ENCODE data around the gene TSHZ2.
"Not testable (repeated sequence)": the region's sequence is repeated elsewhere in the genome, so short reads cannot be mapped to it uniquely, and the experiment has no call there.

The TSHZ2 gene

DNA sequence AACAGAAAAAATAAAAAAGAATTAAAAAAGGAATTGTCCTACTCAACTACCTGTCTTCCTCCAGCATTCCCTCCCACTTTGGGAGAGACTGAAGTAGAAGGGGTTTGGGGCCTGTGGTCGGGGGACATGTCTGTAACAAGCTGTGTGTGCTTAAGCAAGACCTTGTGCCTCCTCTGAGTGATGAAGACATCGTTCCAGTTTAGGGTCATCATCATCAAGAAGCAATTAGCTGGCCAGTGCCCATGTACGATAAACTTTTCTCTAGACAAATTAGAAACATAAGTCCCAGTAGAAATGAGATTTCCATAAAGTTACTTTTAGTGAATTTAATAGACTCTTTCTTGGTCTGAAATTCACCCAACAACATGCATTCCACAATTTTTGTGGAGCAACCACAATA is 348.5 kb downstream of the TSHZ2 start:
- 92% methylated on average over 2 of the region's 3 CpGs for WGBS
- H3K4me2 ChIP-seq (ENCODE audit: low read length, poor library complexity, severe bottlenecking) = no peak overlapping the region
- H4K91ac ChIP-seq (ENCODE audit: low read length) = no peak overlapping the region
- H3K18ac ChIP-seq (ENCODE audit: low read depth in 1 of 2, low read length in 2 of 2) = no peak overlapping the region
- H3K4ac ChIP-seq (ENCODE audit: low read depth in 1 of 2, low read length in 2 of 2) = no peak overlapping the region
- no peaks in the 10 kb centered on the region for H3K9me3 ChIP-seq (ENCODE audit: control insufficient read depth, low read length)
- no peaks in the 10 kb centered on the region for H3K36me3 ChIP-seq (ENCODE audit: control insufficient read depth in 1 of 2, insufficient read depth in 2 of 2, low read depth in 1 of 2, low read length in 2 of 2)
- no peak overlapping the region for H3K9ac ChIP-seq (ENCODE audit: low read length)
- H3K79me1 ChIP-seq (replicated peaks; ENCODE audit: low read length, poor library complexity, severe bottlenecking) = no peaks in the 10 kb centered on the region
- no peak overlapping the region for H2BK120ac ChIP-seq (ENCODE audit: low read depth, low read length)
- H2AK5ac ChIP-seq (ENCODE audit: low read length, severe bottlenecking) = no peak overlapping the region
- no peak overlapping the region for H2BK12ac ChIP-seq (ENCODE audit: low read length in 2 of 2)
- H3K4me1 ChIP-seq (ENCODE audit: control insufficient read depth, insufficient read depth, low read depth, low read length) = no peaks in the 10 kb centered on the region
- DNase-seq = no peak
- H2BK15ac ChIP-seq (ENCODE audit: low read depth, poor library complexity, severe bottlenecking) = no peak overlapping the region
- no peak overlapping the region for H2AFZ ChIP-seq (ENCODE audit: low read depth, low read length)
- H3K27ac ChIP-seq (ENCODE audit: low read length, poor library complexity, severe bottlenecking) = no peak overlapping the region
- H3K23ac ChIP-seq (ENCODE audit: low read length in 2 of 2) = no peak overlapping the region
- no peak overlapping the region for H3K4me3 ChIP-seq (ENCODE audit: insufficient read depth in 1 of 2, low read depth in 1 of 2, low read length in 2 of 2)
- H2BK5ac ChIP-seq (ENCODE audit: low read depth, low read length, poor library complexity, severe bottlenecking) = no peak overlapping the region
- no peaks in the 10 kb centered on the region for H3K27me3 ChIP-seq (ENCODE audit: control insufficient read depth in 1 of 2, insufficient read depth in 1 of 2, low read length in 2 of 2)
- H3K14ac ChIP-seq (ENCODE audit: low read length in 2 of 2) = no peak overlapping the region
- H4K8ac ChIP-seq (ENCODE audit: low read length) = no peak overlapping the region

DNA sequence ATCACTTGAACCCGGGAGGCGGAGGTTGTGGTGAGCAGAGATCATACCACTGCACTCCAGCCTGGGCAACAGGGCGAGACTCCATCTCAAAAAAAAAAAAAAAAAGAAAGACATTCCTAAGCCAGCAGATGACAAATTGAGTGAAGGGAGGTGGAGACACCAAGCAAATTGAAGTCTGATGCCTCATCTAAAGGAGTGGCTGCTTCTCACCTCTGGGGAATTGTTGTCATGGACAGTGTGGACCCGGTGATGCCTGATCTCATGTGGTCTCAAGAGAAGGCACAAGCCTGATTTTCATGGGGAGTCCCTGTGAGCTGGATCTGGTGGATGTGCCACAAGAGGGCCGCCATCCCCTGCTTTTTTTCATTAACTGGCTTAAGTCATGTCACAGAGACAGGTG is 349.4 kb downstream of the TSHZ2 start:
- Histone ChIP-seq H2BK12ac (ENCODE audit: low read length in 2 of 2) (no peak overlapping the region), H3K14ac (ENCODE audit: low read length in 2 of 2) (no peak overlapping the region), H3K27me3 (ENCODE audit: control insufficient read depth in 1 of 2, insufficient read depth in 1 of 2, low read length in 2 of 2) (no peaks in the 10 kb centered on the region), H3K18ac (ENCODE audit: low read depth in 1 of 2, low read length in 2 of 2) (no peak overlapping the region), H2AK5ac (ENCODE audit: low read length, severe bottlenecking) (no peak overlapping the region), H3K36me3 (ENCODE audit: control insufficient read depth in 1 of 2, insufficient read depth in 2 of 2, low read depth in 1 of 2, low read length in 2 of 2) (no peaks in the 10 kb centered on the region), H2BK15ac (ENCODE audit: low read depth, poor library complexity, severe bottlenecking) (no peak overlapping the region), H3K4me2 (ENCODE audit: low read length, poor library complexity, severe bottlenecking) (no peak overlapping the region), H4K91ac (ENCODE audit: low read length) (no peak overlapping the region), H4K8ac (ENCODE audit: low read length) (no peak overlapping the region), H2AFZ (ENCODE audit: low read depth, low read length) (no peak overlapping the region), H3K4me1 (ENCODE audit: control insufficient read depth, insufficient read depth, low read depth, low read length) (no peaks in the 10 kb centered on the region), H3K4me3 (ENCODE audit: insufficient read depth in 1 of 2, low read depth in 1 of 2, low read length in 2 of 2) (no peak overlapping the region), H3K4ac (ENCODE audit: low read depth in 1 of 2, low read length in 2 of 2) (no peak overlapping the region), H3K9ac (ENCODE audit: low read length) (no peak overlapping the region), H3K27ac (ENCODE audit: low read length, poor library complexity, severe bottlenecking) (no peak overlapping the region), H3K23ac (ENCODE audit: low read length in 2 of 2) (no peak overlapping the region), H2BK120ac (ENCODE audit: low read depth, low read length) (no peak overlapping the region), H3K9me3 (ENCODE audit: control insufficient read depth, low read length) (no peaks in the 10 kb centered on the region), H3K79me1 (replicated peaks; ENCODE audit: low read length, poor library complexity, severe bottlenecking) (no peaks in the 10 kb centered on the region), H2BK5ac (ENCODE audit: low read depth, low read length, poor library complexity, severe bottlenecking) (no peak overlapping the region)
- no peak for DNase-seq
- 94% methylated on average over 2 of the region's 5 CpGs for WGBS

DNA sequence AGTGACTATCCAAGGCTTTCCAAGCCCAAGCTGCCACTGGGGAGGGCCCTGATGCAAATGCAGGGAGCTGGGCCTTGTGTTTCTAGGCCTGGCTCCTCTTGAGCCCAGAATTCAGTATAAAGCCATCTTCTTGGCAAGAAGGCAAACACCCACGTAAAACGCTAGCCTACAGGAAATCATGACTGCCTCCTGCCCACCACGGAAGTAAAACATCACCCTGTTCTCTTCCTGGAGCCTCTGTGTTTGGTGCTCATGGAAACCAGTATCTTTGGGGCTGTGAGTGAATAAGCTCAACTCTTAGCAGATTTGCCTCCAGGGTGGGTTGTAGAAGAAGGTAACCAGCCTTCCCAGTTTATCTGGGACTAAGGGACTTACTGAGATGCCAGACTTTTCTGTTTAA is 350.5 kb downstream of the TSHZ2 start:
- Histone ChIP-seq H3K36me3 (ENCODE audit: control insufficient read depth in 1 of 2, insufficient read depth in 2 of 2, low read depth in 1 of 2, low read length in 2 of 2) (no peaks in the 10 kb centered on the region), H2AK5ac (ENCODE audit: low read length, severe bottlenecking) (no peak overlapping the region), H3K4me2 (ENCODE audit: low read length, poor library complexity, severe bottlenecking) (no peak overlapping the region), H3K79me1 (replicated peaks; ENCODE audit: low read length, poor library complexity, severe bottlenecking) (no peaks in the 10 kb centered on the region), H2BK5ac (ENCODE audit: low read depth, low read length, poor library complexity, severe bottlenecking) (no peak overlapping the region), H3K4me1 (ENCODE audit: control insufficient read depth, insufficient read depth, low read depth, low read length) (no peaks in the 10 kb centered on the region), H3K9me3 (ENCODE audit: control insufficient read depth, low read length) (no peaks in the 10 kb centered on the region), H2BK15ac (ENCODE audit: low read depth, poor library complexity, severe bottlenecking) (no peak overlapping the region), H3K14ac (ENCODE audit: low read length in 2 of 2) (no peak overlapping the region), H3K4ac (ENCODE audit: low read depth in 1 of 2, low read length in 2 of 2) (no peak overlapping the region), H2AFZ (ENCODE audit: low read depth, low read length) (no peak overlapping the region), H3K27me3 (ENCODE audit: control insufficient read depth in 1 of 2, insufficient read depth in 1 of 2, low read length in 2 of 2) (no peaks in the 10 kb centered on the region), H3K18ac (ENCODE audit: low read depth in 1 of 2, low read length in 2 of 2) (no peak overlapping the region), H2BK12ac (ENCODE audit: low read length in 2 of 2) (no peak overlapping the region), H4K91ac (ENCODE audit: low read length) (no peak overlapping the region), H3K23ac (ENCODE audit: low read length in 2 of 2) (no peak overlapping the region), H3K4me3 (ENCODE audit: insufficient read depth in 1 of 2, low read depth in 1 of 2, low read length in 2 of 2) (no peak overlapping the region), H4K8ac (ENCODE audit: low read length) (no peak overlapping the region), H3K27ac (ENCODE audit: low read length, poor library complexity, severe bottlenecking) (no peak overlapping the region), H2BK120ac (ENCODE audit: low read depth, low read length) (no peak overlapping the region), H3K9ac (ENCODE audit: low read length) (no peak overlapping the region)
- no CpG with 5 or more reads among the region's 3 CpGs for WGBS
- no peak for DNase-seq

DNA sequence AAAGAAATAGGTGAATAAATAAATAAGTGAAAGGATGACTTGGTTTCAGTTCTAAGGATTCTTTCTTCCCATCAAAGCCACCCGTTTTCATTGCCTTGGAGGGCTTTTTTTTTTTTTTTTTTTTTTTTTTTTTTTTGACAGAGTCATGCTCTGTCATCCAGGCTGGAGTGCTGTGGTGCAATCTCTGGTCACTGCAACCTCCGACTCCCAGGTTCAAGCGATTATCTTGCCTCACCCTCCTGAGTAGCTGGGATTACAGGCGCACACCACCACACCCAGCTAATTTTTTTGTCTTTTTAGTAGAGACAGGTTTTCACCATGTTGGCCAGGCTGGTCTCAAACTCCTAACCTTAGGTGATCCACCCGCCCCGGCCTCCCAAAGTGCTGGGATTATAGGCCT is 351.3 kb downstream of the TSHZ2 start:
- H3K4ac ChIP-seq (ENCODE audit: low read depth in 1 of 2, low read length in 2 of 2); H3K79me1 ChIP-seq (replicated peaks; ENCODE audit: low read length, poor library complexity, severe bottlenecking); H3K9me3 ChIP-seq (ENCODE audit: control insufficient read depth, low read length); H2BK12ac ChIP-seq (ENCODE audit: low read length in 2 of 2); H3K14ac ChIP-seq (ENCODE audit: low read length in 2 of 2); DNase-seq; H2BK120ac ChIP-seq (ENCODE audit: low read depth, low read length); H3K4me2 ChIP-seq (ENCODE audit: low read length, poor library complexity, severe bottlenecking); H3K27ac ChIP-seq (ENCODE audit: low read length, poor library complexity, severe bottlenecking); H3K4me3 ChIP-seq (ENCODE audit: insufficient read depth in 1 of 2, low read depth in 1 of 2, low read length in 2 of 2); H3K23ac ChIP-seq (ENCODE audit: low read length in 2 of 2); H3K36me3 ChIP-seq (ENCODE audit: control insufficient read depth in 1 of 2, insufficient read depth in 2 of 2, low read depth in 1 of 2, low read length in 2 of 2); H3K18ac ChIP-seq (ENCODE audit: low read depth in 1 of 2, low read length in 2 of 2); H4K8ac ChIP-seq (ENCODE audit: low read length); H3K27me3 ChIP-seq (ENCODE audit: control insufficient read depth in 1 of 2, insufficient read depth in 1 of 2, low read length in 2 of 2); H2AFZ ChIP-seq (ENCODE audit: low read depth, low read length); H2BK15ac ChIP-seq (ENCODE audit: low read depth, poor library complexity, severe bottlenecking); H3K9ac ChIP-seq (ENCODE audit: low read length); H2BK5ac ChIP-seq (ENCODE audit: low read depth, low read length, poor library complexity, severe bottlenecking); H4K91ac ChIP-seq (ENCODE audit: low read length); H3K4me1 ChIP-seq (ENCODE audit: control insufficient read depth, insufficient read depth, low read depth, low read length); H2AK5ac ChIP-seq (ENCODE audit: low read length, severe bottlenecking): not testable (repeated sequence)
- WGBS = 94% methylated on average over 5 of the region's 6 CpGs

All from mesenchymal stem cell (in vitro differentiated cells and primary cell).